Caki2 (cell line): ENCODE data around the gene GLB1L2. TPM values are rescaled to one million over a fixed set of nuclear protein-coding genes. Genes with fewer than 3 reads are reported as not detected.

ENCODE experiments used
- total RNA-seq: library from RNA; depleted of rRNA; stranded (reverse); fragments of >200 nt; shearing (Covaris generic); gene quantifications from 2 replicates; pipeline ENCODE4 v1.2.3, GENCODE V29; 2014; ENCODE audit warnings: low replicate concordance; rRNA removed

The GLB1L2 gene
- total RNA-seq, 1 experiment from 2014 or later, result 1.9 TPM

Other genes starting within 250 kb of the GLB1L2 start
- gene NCAPD3, start 108.0 kb upstream of the GLB1L2 start, total RNA-seq, result 13.4 and 14.1 TPM in 2 replicates
- 9.0 and 11.5 TPM in 2 replicates for gene VPS26B, start 107.3 kb upstream of the GLB1L2 start, total RNA-seq
- 15.5 and 17.9 TPM in 2 replicates for gene THYN1, start 78.6 kb upstream of the GLB1L2 start, total RNA-seq
- 7.5 and 8.2 TPM in 2 replicates for gene ACAD8, start 78.4 kb upstream of the GLB1L2 start, total RNA-seq
- gene GLB1L3, start 55.6 kb upstream of the GLB1L2 start, total RNA-seq, result not detected in 2 replicates
- gene B3GAT1, start 80.3 kb downstream of the GLB1L2 start, total RNA-seq, result not detected in 2 replicates